OCI-LY1 (cell line): ENCODE measurements around the gene PDIK1L.

ENCODE experiments used
- H2AFZ ChIP-seq: fragments of 200-600 bp; sonication (generic), shearing (Covaris generic); 2 replicates; pipeline ENCODE4 v1.6.0; 2014; ENCODE audit warnings: antibody characterized with exemption, mild to moderate bottlenecking, low read length
- H3F3A ChIP-seq: fragments of 200-600 bp; sonication (generic), shearing (Covaris generic); 2 replicates; pipeline ENCODE4 v1.6.0; 2014; ENCODE audit warnings: mild to moderate bottlenecking, antibody characterized with exemption, low read length, moderate library complexity; ENCODE audit not compliant: insufficient read depth
- H3K27ac ChIP-seq: fragments of 200-600 bp; sonication (generic); 2 replicates; pipeline ENCODE4 v1.5.1; 2014; ENCODE audit warnings: low read length, mixed run types, mild to moderate bottlenecking, low read depth; ENCODE audit not compliant: poor library complexity, severe bottlenecking
- H3K27me3 ChIP-seq: fragments of 200-600 bp; sonication (generic); 2 replicates; pipeline ENCODE4 v1.6.0; 2014; ENCODE audit warnings: antibody characterized with exemption, mild to moderate bottlenecking, low read length, moderate library complexity; ENCODE audit not compliant: insufficient read depth
- H3K36me3 ChIP-seq: fragments of 200-600 bp; sonication (generic); 2 replicates; pipeline ENCODE4 v1.6.1; 2014; ENCODE audit warnings: mild to moderate bottlenecking, antibody characterized with exemption, low read length, moderate library complexity, mixed read lengths; ENCODE audit not compliant: insufficient read depth
- H3K4me1 ChIP-seq: fragments of 200-600 bp; sonication (generic); 2 replicates; pipeline ENCODE4 v1.5.1; 2014; ENCODE audit warnings: mild to moderate bottlenecking, low read length, moderate library complexity; ENCODE audit not compliant: insufficient read depth, severe bottlenecking
- H3K4me2 ChIP-seq: fragments of 200-600 bp; sonication (generic), shearing (Covaris generic); 2 replicates; pipeline ENCODE4 v1.6.1; 2014; ENCODE audit warnings: low read length
- H3K4me3 ChIP-seq: fragments of 200-600 bp; sonication (generic); 2 replicates; pipeline ENCODE4 v1.5.1; 2014; ENCODE audit warnings: low read length, low read depth, mild to moderate bottlenecking, mixed read lengths; ENCODE audit not compliant: poor library complexity, severe bottlenecking
- H3K79me2 ChIP-seq: fragments of 200-600 bp; shearing (Covaris generic); 2 replicates; pipeline ENCODE4 v1.6.1; 2016; ENCODE audit warnings: mixed run types, low read length, mixed read lengths; ENCODE audit not compliant: insufficient read depth
- H3K9ac ChIP-seq: fragments of 200-600 bp; sonication (generic), shearing (Covaris generic); 2 replicates; pipeline ENCODE4 v1.6.1; 2014; ENCODE audit warnings: mild to moderate bottlenecking, low read length, mixed read lengths
- H3K9me2 ChIP-seq: fragments of 200-600 bp; sonication (generic), shearing (Covaris generic); 2 replicates; pipeline ENCODE4 v1.6.1; 2014; ENCODE audit warnings: low read depth, mild to moderate bottlenecking, low read length, mixed read lengths
- H3K9me3 ChIP-seq: fragments of 200-600 bp; shearing (Covaris generic); 2 replicates; pipeline ENCODE4 v1.6.1; 2014; ENCODE audit warnings: low read length, mixed read lengths
- H4K20me1 ChIP-seq: fragments of 200-600 bp; sonication (generic), shearing (Covaris generic); 2 replicates; pipeline ENCODE4 v1.6.0; 2016; ENCODE audit warnings: mild to moderate bottlenecking, low read length; ENCODE audit not compliant: insufficient read depth
- EZH2 ChIP-seq: fragments of 200-600 bp; sonication (generic), shearing (Covaris generic); IDR thresholded peaks from 2 replicates; pipeline ENCODE4 v1.8.0; 2017; ENCODE audit warnings: borderline replicate concordance, mixed run types, mild to moderate bottlenecking, antibody characterized with exemption, low read length, moderate library complexity, mixed read lengths
- TF ChIP-seq, protein P1 (sequence below): fragments of 200-600 bp; sonication (generic), shearing (Covaris generic); IDR thresholded peaks from 2 replicates; pipeline ENCODE4 v1.5.1; 2017; ENCODE audit warnings: mild to moderate bottlenecking, antibody characterized with exemption, low read length, moderate library complexity, mixed read lengths

The PDIK1L gene

GRCh38 chr1:26119892-26120608 is 8.4 kb downstream of the PDIK1L start:
- no peaks in the 10 kb centered on the region for H3K79me2 ChIP-seq
- H3K27me3 ChIP-seq: no peaks in the 10 kb centered on the region
- peak overlapping the region; percentile 9; the same call in 1 of the 2 replicates for H3K4me2 ChIP-seq
- no peaks in the 10 kb centered on the region for H3F3A ChIP-seq
- no peak overlapping the region for H3K4me3 ChIP-seq
- H3K9me3 ChIP-seq: no peaks in the 10 kb centered on the region
- H3K4me1 ChIP-seq: peaks cover 16% of the 10 kb centered on the region
- H3K27ac ChIP-seq: peak overlapping the region; percentile 54
- H2AFZ ChIP-seq: no peak overlapping the region
- H3K9ac ChIP-seq: no peak overlapping the region
- TF ChIP-seq, protein P1, sequence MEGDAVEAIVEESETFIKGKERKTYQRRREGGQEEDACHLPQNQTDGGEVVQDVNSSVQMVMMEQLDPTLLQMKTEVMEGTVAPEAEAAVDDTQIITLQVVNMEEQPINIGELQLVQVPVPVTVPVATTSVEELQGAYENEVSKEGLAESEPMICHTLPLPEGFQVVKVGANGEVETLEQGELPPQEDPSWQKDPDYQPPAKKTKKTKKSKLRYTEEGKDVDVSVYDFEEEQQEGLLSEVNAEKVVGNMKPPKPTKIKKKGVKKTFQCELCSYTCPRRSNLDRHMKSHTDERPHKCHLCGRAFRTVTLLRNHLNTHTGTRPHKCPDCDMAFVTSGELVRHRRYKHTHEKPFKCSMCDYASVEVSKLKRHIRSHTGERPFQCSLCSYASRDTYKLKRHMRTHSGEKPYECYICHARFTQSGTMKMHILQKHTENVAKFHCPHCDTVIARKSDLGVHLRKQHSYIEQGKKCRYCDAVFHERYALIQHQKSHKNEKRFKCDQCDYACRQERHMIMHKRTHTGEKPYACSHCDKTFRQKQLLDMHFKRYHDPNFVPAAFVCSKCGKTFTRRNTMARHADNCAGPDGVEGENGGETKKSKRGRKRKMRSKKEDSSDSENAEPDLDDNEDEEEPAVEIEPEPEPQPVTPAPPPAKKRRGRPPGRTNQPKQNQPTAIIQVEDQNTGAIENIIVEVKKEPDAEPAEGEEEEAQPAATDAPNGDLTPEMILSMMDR: no peak
- TF ChIP-seq EZH2: no peak
- no peaks in the 10 kb centered on the region for H4K20me1 ChIP-seq
- H3K9me2 ChIP-seq: no peaks in the 10 kb centered on the region
- peaks cover 57% of the 10 kb centered on the region for H3K36me3 ChIP-seq

DNA sequence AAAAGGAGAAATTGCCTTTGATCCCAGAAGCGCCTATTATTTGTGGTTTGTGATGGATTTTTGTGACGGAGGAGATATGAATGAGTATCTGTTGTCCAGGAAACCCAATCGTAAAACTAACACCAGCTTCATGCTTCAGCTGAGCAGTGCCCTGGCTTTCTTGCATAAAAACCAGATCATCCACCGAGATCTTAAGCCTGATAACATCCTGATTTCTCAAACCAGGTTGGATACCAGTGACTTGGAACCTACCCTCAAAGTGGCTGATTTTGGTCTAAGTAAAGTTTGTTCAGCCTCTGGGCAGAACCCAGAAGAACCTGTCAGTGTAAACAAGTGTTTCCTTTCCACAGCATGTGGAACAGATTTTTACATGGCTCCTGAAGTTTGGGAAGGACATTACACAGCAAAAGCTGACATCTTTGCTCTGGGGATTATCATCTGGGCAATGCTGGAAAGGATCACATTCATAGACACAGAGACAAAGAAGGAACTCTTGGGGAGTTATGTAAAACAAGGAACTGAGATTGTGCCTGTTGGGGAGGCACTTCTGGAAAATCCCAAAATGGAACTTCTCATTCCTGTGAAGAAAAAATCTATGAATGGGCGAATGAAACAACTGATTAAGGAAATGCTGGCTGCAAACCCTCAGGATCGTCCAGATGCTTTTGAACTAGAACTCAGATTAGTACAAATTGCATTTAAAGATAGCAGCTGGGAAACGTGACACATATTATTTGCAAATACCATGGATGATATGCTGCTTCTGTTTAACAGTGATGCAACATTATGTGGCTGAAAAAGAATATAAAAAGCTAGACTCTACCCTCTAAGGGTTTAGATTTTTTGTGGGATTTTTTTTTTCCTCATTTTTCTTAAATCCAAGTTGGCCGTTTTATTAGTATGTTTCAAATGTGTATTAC is 10.5 kb downstream of the PDIK1L start:
- Histone ChIP-seq H3K4me2 (no peak overlapping the region), H4K20me1 (no peaks in the 10 kb centered on the region), H3K27ac (no peak overlapping the region), H3K27me3 (no peaks in the 10 kb centered on the region), H3K36me3 (peaks cover 46% of the 10 kb centered on the region), H3K9ac (no peak overlapping the region), H3K79me2 (no peaks in the 10 kb centered on the region), H3K9me2 (no peaks in the 10 kb centered on the region), H3K9me3 (no peaks in the 10 kb centered on the region), H2AFZ (no peak overlapping the region), H3F3A (no peaks in the 10 kb centered on the region), H3K4me1 (peaks cover 34% of the 10 kb centered on the region), H3K4me3 (no peak overlapping the region)
- TF ChIP-seq, protein P1: no peak
- no peak for TF ChIP-seq EZH2

- H3K27me3 ChIP-seq: no peaks in the 10 kb centered on the region
- H4K20me1 ChIP-seq: no peaks in the 10 kb centered on the region
- no peak overlapping the region for H3K27ac ChIP-seq
- peaks cover 35% of the 10 kb centered on the region for H3K36me3 ChIP-seq
- H3K9me3 ChIP-seq: no peaks in the 10 kb centered on the region
- no peaks in the 10 kb centered on the region for H3K9me2 ChIP-seq
- no peaks in the 10 kb centered on the region for H3K79me2 ChIP-seq
- no peaks in the 10 kb centered on the region for H3F3A ChIP-seq
- H3K4me2 ChIP-seq: no peak overlapping the region
- TF ChIP-seq, protein P1: no peak
- no peak for TF ChIP-seq EZH2
- H3K4me3 ChIP-seq: no peak overlapping the region
- H3K4me1 ChIP-seq: peaks cover 34% of the 10 kb centered on the region
- H3K9ac ChIP-seq: no peak overlapping the region
- H2AFZ ChIP-seq: no peak overlapping the region
Measured at GRCh38 chr1:26122988-26123973, 11.7 kb downstream of the PDIK1L start.
